IMR-90 (cell line): ENCODE data around the gene LCN10.

Experiments
- BHLHE40 ChIP-seq: fragments of 150-350 bp; IDR thresholded peaks from 2 replicates; pipeline ENCODE4 v1.6.1; 2016; ENCODE audit warnings: mild to moderate bottlenecking, low read depth, low read length
- MAZ ChIP-seq: IDR thresholded peaks from 2 replicates; pipeline ENCODE4 v1.6.1; 2012; ENCODE audit warnings: low read depth, mild to moderate bottlenecking, low read length, improper control_type of control experiment, moderate library complexity, borderline replicate concordance
- TF ChIP-seq, protein P1 (sequence below): conservative IDR thresholded peaks from 2 replicates; pipeline ENCODE4 v1.5.1; 2012; ENCODE audit warnings: mild to moderate bottlenecking, low read depth, low read length, improper control_type of control experiment

DNA sequence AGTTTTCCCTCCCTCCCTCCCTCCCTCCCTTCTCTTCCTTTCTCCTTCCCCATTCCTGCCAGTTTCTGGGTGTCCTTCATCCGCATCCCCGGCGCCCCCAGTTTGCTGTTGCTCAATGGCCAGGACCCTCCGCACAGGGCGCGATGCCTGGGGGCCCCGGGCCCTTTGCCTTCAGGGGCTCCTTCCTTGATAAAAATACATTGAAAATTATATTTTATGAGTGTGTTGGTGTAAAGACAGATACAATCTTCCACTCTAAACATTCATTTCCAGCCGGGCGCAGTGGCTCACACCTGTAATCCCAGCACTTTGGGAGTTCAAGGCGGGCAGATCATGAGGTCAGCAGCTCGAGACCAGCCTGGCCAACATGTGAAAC, 47.9 kb downstream of the LCN10 start:
- TF ChIP-seq MAZ (no peak), BHLHE40 (no peak)
- TF ChIP-seq, protein P1, sequence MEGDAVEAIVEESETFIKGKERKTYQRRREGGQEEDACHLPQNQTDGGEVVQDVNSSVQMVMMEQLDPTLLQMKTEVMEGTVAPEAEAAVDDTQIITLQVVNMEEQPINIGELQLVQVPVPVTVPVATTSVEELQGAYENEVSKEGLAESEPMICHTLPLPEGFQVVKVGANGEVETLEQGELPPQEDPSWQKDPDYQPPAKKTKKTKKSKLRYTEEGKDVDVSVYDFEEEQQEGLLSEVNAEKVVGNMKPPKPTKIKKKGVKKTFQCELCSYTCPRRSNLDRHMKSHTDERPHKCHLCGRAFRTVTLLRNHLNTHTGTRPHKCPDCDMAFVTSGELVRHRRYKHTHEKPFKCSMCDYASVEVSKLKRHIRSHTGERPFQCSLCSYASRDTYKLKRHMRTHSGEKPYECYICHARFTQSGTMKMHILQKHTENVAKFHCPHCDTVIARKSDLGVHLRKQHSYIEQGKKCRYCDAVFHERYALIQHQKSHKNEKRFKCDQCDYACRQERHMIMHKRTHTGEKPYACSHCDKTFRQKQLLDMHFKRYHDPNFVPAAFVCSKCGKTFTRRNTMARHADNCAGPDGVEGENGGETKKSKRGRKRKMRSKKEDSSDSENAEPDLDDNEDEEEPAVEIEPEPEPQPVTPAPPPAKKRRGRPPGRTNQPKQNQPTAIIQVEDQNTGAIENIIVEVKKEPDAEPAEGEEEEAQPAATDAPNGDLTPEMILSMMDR: no peak
